ENCODE results near the gene SUMO3. TPM values are rescaled to one million over a fixed set of nuclear protein-coding genes. Genes with fewer than 3 reads are reported as not detected.

The SUMO3 gene
- total and polyA plus RNA-seq, 2 of the 13 experiments (the other 11 are each of a cell fraction or from before 2014, with no cell fraction given) = 51.4 to 92.4 TPM

DNA sequence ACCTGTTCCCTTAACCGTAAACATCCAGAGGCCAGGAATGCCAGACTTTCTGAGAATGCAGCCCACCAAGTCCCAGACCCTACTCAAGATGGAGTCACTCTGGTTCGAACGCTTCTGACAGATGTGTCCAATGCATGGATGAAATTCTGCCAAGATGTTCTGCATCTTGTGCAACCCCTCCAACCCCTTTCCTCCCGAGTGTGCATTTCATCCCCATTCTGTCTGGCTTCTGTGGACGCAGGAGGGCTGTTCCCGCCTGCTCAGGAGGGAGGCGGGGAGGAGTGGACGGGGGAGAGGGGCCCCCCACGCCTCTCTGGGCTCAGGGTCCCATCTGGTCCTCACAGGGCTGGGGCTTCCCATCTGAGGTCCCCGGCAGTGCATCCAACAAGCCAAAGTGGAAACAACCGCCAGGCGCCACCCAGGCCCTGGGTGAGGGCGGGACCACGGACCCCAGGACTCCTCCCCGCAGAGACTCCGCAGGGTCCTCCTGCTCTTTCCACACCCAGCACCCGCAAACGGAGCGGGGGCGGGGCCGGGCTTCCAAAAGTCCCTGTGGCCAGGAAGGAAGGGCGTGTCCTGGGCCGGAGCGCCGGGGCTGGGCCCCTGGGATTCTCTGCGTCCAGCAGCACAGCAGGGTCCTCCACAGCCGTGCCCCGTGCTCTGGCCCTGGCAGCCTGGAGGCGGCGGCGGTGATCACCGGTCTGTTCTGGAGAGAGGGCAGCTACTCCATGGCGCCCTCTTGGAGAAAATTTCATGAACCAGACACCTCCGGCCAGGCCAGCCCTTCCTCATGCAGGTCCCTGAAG, 27.8 kb upstream of the SUMO3 start (continued):
- TF ChIP-seq, protein P1, sequence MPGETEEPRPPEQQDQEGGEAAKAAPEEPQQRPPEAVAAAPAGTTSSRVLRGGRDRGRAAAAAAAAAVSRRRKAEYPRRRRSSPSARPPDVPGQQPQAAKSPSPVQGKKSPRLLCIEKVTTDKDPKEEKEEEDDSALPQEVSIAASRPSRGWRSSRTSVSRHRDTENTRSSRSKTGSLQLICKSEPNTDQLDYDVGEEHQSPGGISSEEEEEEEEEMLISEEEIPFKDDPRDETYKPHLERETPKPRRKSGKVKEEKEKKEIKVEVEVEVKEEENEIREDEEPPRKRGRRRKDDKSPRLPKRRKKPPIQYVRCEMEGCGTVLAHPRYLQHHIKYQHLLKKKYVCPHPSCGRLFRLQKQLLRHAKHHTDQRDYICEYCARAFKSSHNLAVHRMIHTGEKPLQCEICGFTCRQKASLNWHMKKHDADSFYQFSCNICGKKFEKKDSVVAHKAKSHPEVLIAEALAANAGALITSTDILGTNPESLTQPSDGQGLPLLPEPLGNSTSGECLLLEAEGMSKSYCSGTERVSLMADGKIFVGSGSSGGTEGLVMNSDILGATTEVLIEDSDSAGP (CRISPR knock-in tag; IDR thresholded peaks at IDR 0.05; ENCODE audit: borderline replicate concordance) = peak; percentile 25; the same call in 1 of the 2 replicates
- TF ChIP-seq AGO2 (optimal IDR thresholded peaks at IDR 0.05; ENCODE audit: low read depth, low read length) (peak; percentile 90), DR1 (CRISPR knock-in tag; IDR thresholded peaks at IDR 0.05) (0 out of 2 replicates have a peak, but pooled peaks have one; percentile 23), FOXA1 (IDR thresholded peaks at IDR 0.05) (no peak), FOXA1 (CRISPR knock-in tag; IDR thresholded peaks at IDR 0.05) (no peak), TEAD3 (CRISPR knock-in tag; optimal IDR thresholded peaks at IDR 0.05; ENCODE audit: borderline replicate concordance) (peak; percentile 23), NONO (IDR thresholded peaks at IDR 0.05) (no peak), NONO (CRISPR knock-in tag; conservative IDR thresholded peaks at IDR 0.05) (peak; percentile 52; the same call in 1 of the 2 replicates)
- TF ChIP-seq, protein P2, sequence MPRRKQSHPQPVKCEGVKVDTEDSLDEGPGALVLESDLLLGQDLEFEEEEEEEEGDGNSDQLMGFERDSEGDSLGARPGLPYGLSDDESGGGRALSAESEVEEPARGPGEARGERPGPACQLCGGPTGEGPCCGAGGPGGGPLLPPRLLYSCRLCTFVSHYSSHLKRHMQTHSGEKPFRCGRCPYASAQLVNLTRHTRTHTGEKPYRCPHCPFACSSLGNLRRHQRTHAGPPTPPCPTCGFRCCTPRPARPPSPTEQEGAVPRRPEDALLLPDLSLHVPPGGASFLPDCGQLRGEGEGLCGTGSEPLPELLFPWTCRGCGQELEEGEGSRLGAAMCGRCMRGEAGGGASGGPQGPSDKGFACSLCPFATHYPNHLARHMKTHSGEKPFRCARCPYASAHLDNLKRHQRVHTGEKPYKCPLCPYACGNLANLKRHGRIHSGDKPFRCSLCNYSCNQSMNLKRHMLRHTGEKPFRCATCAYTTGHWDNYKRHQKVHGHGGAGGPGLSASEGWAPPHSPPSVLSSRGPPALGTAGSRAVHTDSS (CRISPR knock-in tag; conservative IDR thresholded peaks at IDR 0.05) = no peak
- TF ChIP-seq, protein P3, sequence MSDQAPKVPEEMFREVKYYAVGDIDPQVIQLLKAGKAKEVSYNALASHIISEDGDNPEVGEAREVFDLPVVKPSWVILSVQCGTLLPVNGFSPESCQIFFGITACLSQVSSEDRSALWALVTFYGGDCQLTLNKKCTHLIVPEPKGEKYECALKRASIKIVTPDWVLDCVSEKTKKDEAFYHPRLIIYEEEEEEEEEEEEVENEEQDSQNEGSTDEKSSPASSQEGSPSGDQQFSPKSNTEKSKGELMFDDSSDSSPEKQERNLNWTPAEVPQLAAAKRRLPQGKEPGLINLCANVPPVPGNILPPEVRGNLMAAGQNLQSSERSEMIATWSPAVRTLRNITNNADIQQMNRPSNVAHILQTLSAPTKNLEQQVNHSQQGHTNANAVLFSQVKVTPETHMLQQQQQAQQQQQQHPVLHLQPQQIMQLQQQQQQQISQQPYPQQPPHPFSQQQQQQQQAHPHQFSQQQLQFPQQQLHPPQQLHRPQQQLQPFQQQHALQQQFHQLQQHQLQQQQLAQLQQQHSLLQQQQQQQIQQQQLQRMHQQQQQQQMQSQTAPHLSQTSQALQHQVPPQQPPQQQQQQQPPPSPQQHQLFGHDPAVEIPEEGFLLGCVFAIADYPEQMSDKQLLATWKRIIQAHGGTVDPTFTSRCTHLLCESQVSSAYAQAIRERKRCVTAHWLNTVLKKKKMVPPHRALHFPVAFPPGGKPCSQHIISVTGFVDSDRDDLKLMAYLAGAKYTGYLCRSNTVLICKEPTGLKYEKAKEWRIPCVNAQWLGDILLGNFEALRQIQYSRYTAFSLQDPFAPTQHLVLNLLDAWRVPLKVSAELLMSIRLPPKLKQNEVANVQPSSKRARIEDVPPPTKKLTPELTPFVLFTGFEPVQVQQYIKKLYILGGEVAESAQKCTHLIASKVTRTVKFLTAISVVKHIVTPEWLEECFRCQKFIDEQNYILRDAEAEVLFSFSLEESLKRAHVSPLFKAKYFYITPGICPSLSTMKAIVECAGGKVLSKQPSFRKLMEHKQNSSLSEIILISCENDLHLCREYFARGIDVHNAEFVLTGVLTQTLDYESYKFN (CRISPR knock-in tag; conservative IDR thresholded peaks at IDR 0.05) = peak; percentile 51; the same call in 1 of the 2 replicates
- TF ChIP-seq, protein P4, sequence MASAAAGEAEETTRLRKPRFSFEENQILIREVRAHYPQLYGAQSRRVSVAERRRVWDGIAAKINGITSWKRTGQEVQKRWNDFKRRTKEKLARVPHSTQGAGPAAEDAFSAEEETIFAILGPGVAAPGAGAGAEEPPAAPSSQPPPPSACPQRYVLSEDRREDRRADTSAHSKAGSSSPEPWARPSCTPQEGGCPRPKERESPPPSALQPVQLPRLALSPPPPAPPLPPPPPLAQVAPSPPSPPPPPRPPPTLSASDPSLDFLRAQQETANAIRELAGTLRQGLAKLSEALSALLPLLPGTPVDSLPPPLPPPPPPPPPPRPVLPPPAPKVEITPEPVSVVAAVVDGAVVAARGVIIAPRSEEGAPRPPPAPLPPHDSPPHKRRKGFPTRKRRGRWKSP (CRISPR knock-in tag; IDR thresholded peaks at IDR 0.05) = no peak
- TF ChIP-seq, protein P5, sequence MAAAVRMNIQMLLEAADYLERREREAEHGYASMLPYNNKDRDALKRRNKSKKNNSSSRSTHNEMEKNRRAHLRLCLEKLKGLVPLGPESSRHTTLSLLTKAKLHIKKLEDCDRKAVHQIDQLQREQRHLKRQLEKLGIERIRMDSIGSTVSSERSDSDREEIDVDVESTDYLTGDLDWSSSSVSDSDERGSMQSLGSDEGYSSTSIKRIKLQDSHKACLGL (CRISPR knock-in tag; IDR thresholded peaks at IDR 0.05) = no peak
- TF ChIP-seq, protein P6, sequence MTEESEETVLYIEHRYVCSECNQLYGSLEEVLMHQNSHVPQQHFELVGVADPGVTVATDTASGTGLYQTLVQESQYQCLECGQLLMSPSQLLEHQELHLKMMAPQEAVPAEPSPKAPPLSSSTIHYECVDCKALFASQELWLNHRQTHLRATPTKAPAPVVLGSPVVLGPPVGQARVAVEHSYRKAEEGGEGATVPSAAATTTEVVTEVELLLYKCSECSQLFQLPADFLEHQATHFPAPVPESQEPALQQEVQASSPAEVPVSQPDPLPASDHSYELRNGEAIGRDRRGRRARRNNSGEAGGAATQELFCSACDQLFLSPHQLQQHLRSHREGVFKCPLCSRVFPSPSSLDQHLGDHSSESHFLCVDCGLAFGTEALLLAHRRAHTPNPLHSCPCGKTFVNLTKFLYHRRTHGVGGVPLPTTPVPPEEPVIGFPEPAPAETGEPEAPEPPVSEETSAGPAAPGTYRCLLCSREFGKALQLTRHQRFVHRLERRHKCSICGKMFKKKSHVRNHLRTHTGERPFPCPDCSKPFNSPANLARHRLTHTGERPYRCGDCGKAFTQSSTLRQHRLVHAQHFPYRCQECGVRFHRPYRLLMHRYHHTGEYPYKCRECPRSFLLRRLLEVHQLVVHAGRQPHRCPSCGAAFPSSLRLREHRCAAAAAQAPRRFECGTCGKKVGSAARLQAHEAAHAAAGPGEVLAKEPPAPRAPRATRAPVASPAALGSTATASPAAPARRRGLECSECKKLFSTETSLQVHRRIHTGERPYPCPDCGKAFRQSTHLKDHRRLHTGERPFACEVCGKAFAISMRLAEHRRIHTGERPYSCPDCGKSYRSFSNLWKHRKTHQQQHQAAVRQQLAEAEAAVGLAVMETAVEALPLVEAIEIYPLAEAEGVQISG (CRISPR knock-in tag; IDR thresholded peaks at IDR 0.05) = peak; percentile 43; the same call in 1 of the 2 replicates
- TF ChIP-seq, protein P7, sequence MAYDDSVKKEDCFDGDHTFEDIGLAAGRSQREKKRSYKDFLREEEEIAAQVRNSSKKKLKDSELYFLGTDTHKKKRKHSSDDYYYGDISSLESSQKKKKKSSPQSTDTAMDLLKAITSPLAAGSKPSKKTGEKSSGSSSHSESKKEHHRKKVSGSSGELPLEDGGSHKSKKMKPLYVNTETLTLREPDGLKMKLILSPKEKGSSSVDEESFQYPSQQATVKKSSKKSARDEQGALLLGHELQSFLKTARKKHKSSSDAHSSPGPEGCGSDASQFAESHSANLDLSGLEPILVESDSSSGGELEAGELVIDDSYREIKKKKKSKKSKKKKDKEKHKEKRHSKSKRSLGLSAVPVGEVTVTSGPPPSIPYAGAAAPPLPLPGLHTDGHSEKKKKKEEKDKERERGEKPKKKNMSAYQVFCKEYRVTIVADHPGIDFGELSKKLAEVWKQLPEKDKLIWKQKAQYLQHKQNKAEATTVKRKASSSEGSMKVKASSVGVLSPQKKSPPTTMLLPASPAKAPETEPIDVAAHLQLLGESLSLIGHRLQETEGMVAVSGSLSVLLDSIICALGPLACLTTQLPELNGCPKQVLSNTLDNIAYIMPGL (CRISPR knock-in tag; IDR thresholded peaks at IDR 0.05; ENCODE audit: borderline replicate concordance in 1 of 2, low read depth in 1 of 2) = peak in 1 of 2 experiments; percentile 19; a peak in 1 of 4 replicates
